ENCODE measurements around the gene LRP8. TPM values are rescaled to one million over a fixed set of nuclear protein-coding genes. Genes with fewer than 3 reads are reported as not detected.

LRP8 gene
- total RNA-seq, 6 experiments from 2014 or later: 0.21 to 1.2 (median 0.56) TPM

DNA sequence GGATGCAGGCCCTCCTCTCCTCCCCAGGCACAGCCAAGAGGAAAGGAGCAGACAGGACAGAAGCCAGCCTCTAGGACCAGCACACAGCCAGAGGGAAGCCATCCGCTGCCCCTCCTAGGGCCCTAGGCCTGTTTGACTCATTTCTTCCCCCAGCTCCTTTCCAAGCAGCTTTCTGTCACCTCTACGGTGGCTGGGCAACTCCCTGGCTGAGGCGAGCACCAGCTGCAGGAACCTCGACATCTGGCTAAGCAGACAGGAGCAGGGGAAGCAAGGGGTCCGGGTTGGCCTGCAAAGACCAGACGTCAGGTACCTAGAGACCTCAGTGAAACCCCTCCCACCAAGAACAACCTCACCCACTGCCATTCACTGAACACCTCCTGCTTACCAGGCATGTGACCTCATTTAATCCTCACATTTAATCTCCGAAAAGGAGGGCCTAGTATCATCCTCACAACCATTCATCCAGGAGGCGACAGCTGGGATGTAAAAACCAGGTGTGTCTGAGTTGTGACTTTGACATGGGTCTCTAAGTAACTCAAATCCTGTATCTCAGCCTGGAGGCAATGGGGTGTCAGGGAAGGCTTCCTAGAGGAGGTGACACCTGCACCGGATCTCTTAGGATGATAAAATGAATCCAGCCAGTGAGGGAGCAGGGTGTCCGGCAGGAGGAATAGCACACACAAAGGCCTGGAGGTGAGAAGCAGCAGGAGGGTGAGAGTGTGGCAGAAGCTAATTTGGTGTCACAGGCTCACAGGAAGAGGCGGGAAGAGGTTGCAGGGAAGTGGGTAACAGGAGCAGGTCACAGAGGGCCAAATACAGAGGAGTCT lies 5.9 kb downstream of the LRP8 start:
- DNase-seq (no peak), ATAC-seq (no peak)
- H3K4me1 ChIP-seq: peaks cover 0 to 13% (median 3%) of the 10 kb centered on the region in 4 donors
- H3K36me3 ChIP-seq: no peaks in the 10 kb centered on the region
- no peaks in the 10 kb centered on the region for H3K9me3 ChIP-seq
- TF ChIP-seq POLR2A (IDR thresholded peaks at IDR 0.05): no peak
- TF ChIP-seq, protein P1, sequence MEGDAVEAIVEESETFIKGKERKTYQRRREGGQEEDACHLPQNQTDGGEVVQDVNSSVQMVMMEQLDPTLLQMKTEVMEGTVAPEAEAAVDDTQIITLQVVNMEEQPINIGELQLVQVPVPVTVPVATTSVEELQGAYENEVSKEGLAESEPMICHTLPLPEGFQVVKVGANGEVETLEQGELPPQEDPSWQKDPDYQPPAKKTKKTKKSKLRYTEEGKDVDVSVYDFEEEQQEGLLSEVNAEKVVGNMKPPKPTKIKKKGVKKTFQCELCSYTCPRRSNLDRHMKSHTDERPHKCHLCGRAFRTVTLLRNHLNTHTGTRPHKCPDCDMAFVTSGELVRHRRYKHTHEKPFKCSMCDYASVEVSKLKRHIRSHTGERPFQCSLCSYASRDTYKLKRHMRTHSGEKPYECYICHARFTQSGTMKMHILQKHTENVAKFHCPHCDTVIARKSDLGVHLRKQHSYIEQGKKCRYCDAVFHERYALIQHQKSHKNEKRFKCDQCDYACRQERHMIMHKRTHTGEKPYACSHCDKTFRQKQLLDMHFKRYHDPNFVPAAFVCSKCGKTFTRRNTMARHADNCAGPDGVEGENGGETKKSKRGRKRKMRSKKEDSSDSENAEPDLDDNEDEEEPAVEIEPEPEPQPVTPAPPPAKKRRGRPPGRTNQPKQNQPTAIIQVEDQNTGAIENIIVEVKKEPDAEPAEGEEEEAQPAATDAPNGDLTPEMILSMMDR (IDR thresholded peaks at IDR 0.05): no peak
- intact Hi-C loops (cut with DNase I): no loop called here
- 74% methylated on average over 10 of the region's 11 CpGs for WGBS (ENCODE audit: insufficient coverage, low coverage, low lambda C conversion rate, missing lambda C conversion rate)
- H3K4me3 ChIP-seq: no peak overlapping the region
- no peak overlapping the region for H3K27ac ChIP-seq
- H3K27me3 ChIP-seq: peaks cover 0 to 8% of the 10 kb centered on the region in 2 donors

DNA sequence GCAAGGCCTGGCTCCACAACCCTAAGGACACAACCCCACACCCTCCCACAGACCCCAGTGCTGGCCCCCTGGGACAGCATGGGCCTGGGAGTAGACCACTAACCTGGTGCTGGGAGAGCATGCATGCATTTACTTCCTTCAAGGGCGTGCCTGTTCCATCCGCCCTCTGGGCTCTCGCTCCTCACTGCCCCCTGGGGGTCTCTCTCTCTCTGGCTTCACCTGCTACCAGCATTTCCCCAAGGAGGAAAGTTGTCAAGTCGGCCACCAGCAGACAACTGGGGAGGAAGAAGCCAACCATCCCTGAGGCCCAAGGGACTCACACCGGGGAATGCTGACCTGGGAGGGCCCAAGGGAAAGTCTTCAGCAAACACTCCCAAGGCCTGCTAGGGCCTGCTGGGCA lies 6.5 kb downstream of the LRP8 start:
- TF ChIP-seq, protein P1 (IDR thresholded peaks at IDR 0.05): no peak
- no peak for TF ChIP-seq POLR2A (IDR thresholded peaks at IDR 0.05)

DNA sequence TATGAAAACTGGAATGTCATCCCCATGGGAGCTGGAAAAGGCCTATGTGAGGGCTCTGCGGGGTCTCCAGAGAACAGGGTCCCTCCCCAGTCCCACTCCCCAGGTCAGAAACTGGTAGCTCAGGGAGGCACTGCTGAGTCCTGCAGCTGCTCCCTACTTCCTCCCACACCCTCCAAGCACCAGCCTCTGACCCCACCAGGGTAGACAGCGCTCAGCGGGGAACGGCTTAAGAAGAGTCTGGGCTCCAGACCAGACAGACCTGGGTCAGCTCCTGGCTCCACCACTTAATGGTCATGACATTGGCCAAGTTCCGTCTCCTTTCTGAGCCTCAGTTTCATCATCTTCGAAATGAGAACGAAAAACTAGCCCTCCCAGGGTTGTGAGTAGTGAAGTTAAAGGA lies 7.2 kb downstream of the LRP8 start:
- Histone ChIP-seq H3K4me3 (no peak overlapping the region), H3K4me1 (no peaks in the 10 kb centered on the region), H3K27ac (no peak overlapping the region), H3K9me3 (no peaks in the 10 kb centered on the region), H3K27me3 (peaks cover 0 to 2% of the 10 kb centered on the region in 2 donors), H3K36me3 (no peaks in the 10 kb centered on the region)
- no peak for TF ChIP-seq POLR2A (IDR thresholded peaks at IDR 0.05)
- TF ChIP-seq, protein P1 (IDR thresholded peaks at IDR 0.05): no peak
- 75% methylated on average over 3 of the region's 7 CpGs for WGBS (ENCODE audit: insufficient coverage, low coverage, low lambda C conversion rate, missing lambda C conversion rate)
- intact Hi-C loops (cut with DNase I): no loop called here
- DNase-seq: no peak
- no peak for ATAC-seq

More for the DNA sequence above, 6.5 kb downstream of the LRP8 start:
- Histone ChIP-seq H3K27ac (no peak overlapping the region), H3K27me3 (peaks cover 0 to 8% of the 10 kb centered on the region in 2 donors), H3K4me1 (peaks cover 0 to 7% (median under 1%) of the 10 kb centered on the region in 4 donors), H3K4me3 (no peak overlapping the region), H3K9me3 (no peaks in the 10 kb centered on the region), H3K36me3 (no peaks in the 10 kb centered on the region)
- ATAC-seq: no peak
- intact Hi-C loops (cut with DNase I): no loop called here
- DNase-seq: no peak
- WGBS (ENCODE audit: insufficient coverage, low coverage, low lambda C conversion rate, missing lambda C conversion rate): 80% methylated on average over 1 of the region's 5 CpGs

DNA sequence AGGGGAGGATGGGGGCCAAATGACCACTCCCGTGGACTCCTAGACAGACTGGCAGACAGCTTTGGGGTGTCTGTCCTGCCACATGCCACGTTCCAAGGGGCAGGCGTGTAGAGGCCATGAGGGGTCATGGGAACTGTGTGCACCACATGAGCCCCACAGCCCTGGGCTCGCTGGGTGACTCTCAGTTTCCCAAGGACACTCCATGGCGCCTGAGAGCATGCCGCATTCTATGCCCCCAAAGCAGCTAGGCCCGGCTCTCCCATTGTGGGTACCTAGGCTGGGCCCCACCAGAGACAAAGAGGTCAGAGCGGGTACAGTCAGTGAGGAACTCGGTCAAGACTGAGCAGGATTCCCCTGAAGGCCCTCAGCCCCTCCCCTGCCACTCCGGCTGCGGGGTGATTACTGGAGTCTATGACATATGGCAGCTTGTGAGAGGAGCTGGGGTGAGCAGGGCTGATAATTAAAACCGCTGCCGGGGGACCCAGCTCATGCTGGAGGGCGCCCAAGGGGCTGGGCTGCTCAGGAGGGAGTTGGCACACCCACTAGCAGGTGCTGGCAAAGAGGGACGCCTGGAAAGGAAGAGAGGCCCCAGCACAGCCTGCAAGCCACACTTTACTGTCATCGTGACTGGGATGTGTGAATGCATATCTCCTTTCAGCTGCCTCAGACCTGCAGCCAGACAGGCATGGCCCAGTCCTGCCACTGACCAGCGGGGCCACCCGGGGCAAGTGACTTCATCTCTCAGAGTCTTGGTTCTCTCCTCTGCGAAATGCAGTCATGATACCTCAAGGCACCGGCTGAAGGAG lies 8.4 kb downstream of the LRP8 start:
- Histone ChIP-seq H3K9me3 (no peaks in the 10 kb centered on the region), H3K4me1 (no peaks in the 10 kb centered on the region), H3K4me3 (no peak overlapping the region), H3K27me3 (no peaks in the 10 kb centered on the region), H3K27ac (no peak overlapping the region), H3K36me3 (no peaks in the 10 kb centered on the region)
- no peak for DNase-seq
- TF ChIP-seq, protein P1 (IDR thresholded peaks at IDR 0.05): no peak
- TF ChIP-seq POLR2A (IDR thresholded peaks at IDR 0.05): no peak
- WGBS (ENCODE audit: insufficient coverage, low coverage, low lambda C conversion rate, missing lambda C conversion rate): 40% methylated on average over 1 of the region's 20 CpGs
- no peak for ATAC-seq
- intact Hi-C loops (cut with DNase I): no loop called here
